SU-DHL-6 (cell line): ENCODE measurements around the gene ITLN1.
"Not testable (repeated sequence)": the region's sequence is repeated elsewhere in the genome, so short reads cannot be mapped to it uniquely, and the experiment has no call there.

Experiments
- H2AFZ ChIP-seq: fragments of 200-600 bp; sonication (generic); 2 replicates; pipeline ENCODE4 v1.6.1; 2014; ENCODE audit warnings: low read depth, mild to moderate bottlenecking, moderate library complexity, mixed read lengths, antibody characterized with exemption, low read length; ENCODE audit not compliant: severe bottlenecking
- H3F3A ChIP-seq: fragments of 200-600 bp; shearing (Covaris generic); 2 replicates; pipeline ENCODE4 v1.6.0; 2016; ENCODE audit warnings: antibody characterized with exemption, mild to moderate bottlenecking; ENCODE audit not compliant: insufficient read depth
- H3K27ac ChIP-seq: fragments of 200-600 bp; sonication (generic); 2 replicates; pipeline ENCODE4 v1.5.1; 2016; ENCODE audit warnings: low read depth, mild to moderate bottlenecking, low read length, moderate library complexity, mixed read lengths
- H3K27me3 ChIP-seq: fragments of 200-600 bp; sonication (generic), shearing (Covaris generic); 2 replicates; pipeline ENCODE4 v1.6.0; 2014; ENCODE audit warnings: mild to moderate bottlenecking, low read length
- H3K36me3 ChIP-seq: fragments of 200-600 bp; sonication (generic); 2 replicates; pipeline ENCODE4 v1.6.1; 2014; ENCODE audit warnings: mild to moderate bottlenecking, low read length, mixed read lengths
- H3K4me2 ChIP-seq: fragments of 300-600, 200-600 bp; shearing (Covaris generic), sonication (generic); 2 replicates; pipeline ENCODE4 v1.6.0; 2014; ENCODE audit warnings: low read length, low read depth, mild to moderate bottlenecking; ENCODE audit not compliant: poor library complexity, severe bottlenecking
- H3K4me3 ChIP-seq: fragments of 200-600 bp; sonication (generic); 2 replicates; pipeline ENCODE4 v1.5.1; 2014; ENCODE audit warnings: antibody characterized with exemption, low read length, mild to moderate bottlenecking, mixed read lengths; ENCODE audit not compliant: insufficient read depth, poor library complexity, severe bottlenecking
- H3K79me2 ChIP-seq: fragments of 200-600 bp; sonication (generic); 2 replicates; pipeline ENCODE4 v1.6.1; 2014; ENCODE audit warnings: mild to moderate bottlenecking, low read length, moderate library complexity; ENCODE audit not compliant: insufficient read depth
- H3K9ac ChIP-seq: fragments of 200-600 bp; sonication (generic); 2 replicates; pipeline ENCODE4 v1.7.0; 2014; ENCODE audit warnings: mild to moderate bottlenecking, low read length
- H3K9me2 ChIP-seq: fragments of 200-600 bp; sonication (generic); replicated peaks from 2 replicates; pipeline ENCODE4 v1.6.1; 2014; ENCODE audit warnings: low read length; ENCODE audit not compliant: insufficient read depth
- H3K9me3 ChIP-seq: fragments of 200-600 bp; sonication (generic); 2 replicates; pipeline ENCODE4 v1.6.1; 2014; ENCODE audit warnings: low read length, mixed read lengths; ENCODE audit not compliant: insufficient read depth
- H4K20me1 ChIP-seq: fragments of 200-600 bp; sonication (generic); 2 replicates; pipeline ENCODE4 v1.6.1; 2014; ENCODE audit warnings: low read depth, mild to moderate bottlenecking, antibody characterized with exemption, low read length, moderate library complexity, mixed read lengths
- EZH2phosphoT487 ChIP-seq: fragments of 200-600 bp; sonication (generic), shearing (Covaris generic); conservative IDR thresholded peaks from 2 replicates; pipeline ENCODE4 v1.6.1; 2018; ENCODE audit warnings: mild to moderate bottlenecking, antibody characterized with exemption, low read length, moderate library complexity, mixed read lengths
- TF ChIP-seq, protein P1 (sequence below): fragments of 200-600 bp; sonication (generic); IDR thresholded peaks from one replicate; pipeline ENCODE4 v1.5.1; 2017; ENCODE audit warnings: antibody characterized with exemption, mild to moderate bottlenecking, low read length, moderate library complexity; ENCODE audit not compliant: insufficient read depth, poor library complexity, severe bottlenecking

ITLN1 gene

GRCh38 chr1:160904783-160905616, 20.0 kb upstream of the ITLN1 start:
- H3K4me3 ChIP-seq: no peak overlapping the region
- H2AFZ ChIP-seq: no peak overlapping the region
- no peak overlapping the region for H3K27ac ChIP-seq
- no peak overlapping the region for H3K9ac ChIP-seq
- no peaks in the 10 kb centered on the region for H3K9me3 ChIP-seq
- H4K20me1 ChIP-seq: no peaks in the 10 kb centered on the region
- H3K36me3 ChIP-seq: no peaks in the 10 kb centered on the region
- no peak overlapping the region for H3K4me2 ChIP-seq
- TF ChIP-seq, protein P1, sequence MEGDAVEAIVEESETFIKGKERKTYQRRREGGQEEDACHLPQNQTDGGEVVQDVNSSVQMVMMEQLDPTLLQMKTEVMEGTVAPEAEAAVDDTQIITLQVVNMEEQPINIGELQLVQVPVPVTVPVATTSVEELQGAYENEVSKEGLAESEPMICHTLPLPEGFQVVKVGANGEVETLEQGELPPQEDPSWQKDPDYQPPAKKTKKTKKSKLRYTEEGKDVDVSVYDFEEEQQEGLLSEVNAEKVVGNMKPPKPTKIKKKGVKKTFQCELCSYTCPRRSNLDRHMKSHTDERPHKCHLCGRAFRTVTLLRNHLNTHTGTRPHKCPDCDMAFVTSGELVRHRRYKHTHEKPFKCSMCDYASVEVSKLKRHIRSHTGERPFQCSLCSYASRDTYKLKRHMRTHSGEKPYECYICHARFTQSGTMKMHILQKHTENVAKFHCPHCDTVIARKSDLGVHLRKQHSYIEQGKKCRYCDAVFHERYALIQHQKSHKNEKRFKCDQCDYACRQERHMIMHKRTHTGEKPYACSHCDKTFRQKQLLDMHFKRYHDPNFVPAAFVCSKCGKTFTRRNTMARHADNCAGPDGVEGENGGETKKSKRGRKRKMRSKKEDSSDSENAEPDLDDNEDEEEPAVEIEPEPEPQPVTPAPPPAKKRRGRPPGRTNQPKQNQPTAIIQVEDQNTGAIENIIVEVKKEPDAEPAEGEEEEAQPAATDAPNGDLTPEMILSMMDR: no peak
- TF ChIP-seq EZH2phosphoT487: no peak
- no peaks in the 10 kb centered on the region for H3K27me3 ChIP-seq
- H3K9me2 ChIP-seq: no peaks in the 10 kb centered on the region
- H3F3A ChIP-seq: no peaks in the 10 kb centered on the region
- no peaks in the 10 kb centered on the region for H3K79me2 ChIP-seq

GRCh38 chr1:160902251-160902650, 17.3 kb upstream of the ITLN1 start:
- not testable (repeated sequence) for H4K20me1 ChIP-seq, H3K79me2 ChIP-seq, H3F3A ChIP-seq, H3K36me3 ChIP-seq, H3K27me3 ChIP-seq, H3K4me3 ChIP-seq, H2AFZ ChIP-seq, H3K4me2 ChIP-seq, H3K9me2 ChIP-seq, H3K9me3 ChIP-seq, H3K27ac ChIP-seq, H3K9ac ChIP-seq

- Histone ChIP-seq H2AFZ (no peak overlapping the region), H4K20me1 (no peaks in the 10 kb centered on the region), H3K9me3 (no peaks in the 10 kb centered on the region), H3K79me2 (no peaks in the 10 kb centered on the region), H3K27ac (no peak overlapping the region), H3K9me2 (no peaks in the 10 kb centered on the region), H3K9ac (no peak overlapping the region), H3K4me2 (no peak overlapping the region), H3F3A (no peaks in the 10 kb centered on the region), H3K36me3 (no peaks in the 10 kb centered on the region), H3K4me3 (no peak overlapping the region), H3K27me3 (no peaks in the 10 kb centered on the region)
- no peak for TF ChIP-seq EZH2phosphoT487
- TF ChIP-seq, protein P1: no peak
These were observed 16.8 kb upstream of the ITLN1 start for GRCh38 chr1:160901768-160902167.

DNA sequence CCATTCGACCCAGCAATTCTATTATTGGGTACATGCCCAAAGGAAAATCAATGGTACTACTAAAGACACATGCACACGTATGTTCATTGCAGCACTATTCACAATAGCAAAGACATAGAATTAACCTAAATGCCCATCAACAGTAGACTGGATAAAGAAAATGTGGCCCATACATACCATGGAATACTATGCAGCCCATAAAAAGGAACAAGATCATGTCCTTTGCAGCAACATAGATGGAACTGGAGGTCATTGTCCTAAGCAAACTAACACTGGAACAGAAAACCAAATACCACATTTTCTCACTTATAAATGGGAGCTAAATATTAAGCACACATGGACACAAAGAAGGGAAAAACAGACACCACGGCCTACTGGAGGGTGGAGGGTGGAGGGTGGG, 15.7 kb upstream of the ITLN1 start:
- not testable (repeated sequence) for H3K27ac ChIP-seq, H3K9me3 ChIP-seq, H3K4me3 ChIP-seq, H3K79me2 ChIP-seq, H3K9me2 ChIP-seq, H4K20me1 ChIP-seq, H3K9ac ChIP-seq, H3K27me3 ChIP-seq, H2AFZ ChIP-seq, H3F3A ChIP-seq, H3K36me3 ChIP-seq, H3K4me2 ChIP-seq

GRCh38 chr1:160894368-160895135, 9.6 kb upstream of the ITLN1 start:
- not testable (repeated sequence) for H3K9me3 ChIP-seq

More at GRCh38 chr1:160894368-160895135, 9.6 kb upstream of the ITLN1 start:
- H3K4me2 ChIP-seq, H3K9ac ChIP-seq, H3K27ac ChIP-seq, H3F3A ChIP-seq, H2AFZ ChIP-seq, H3K36me3 ChIP-seq, H4K20me1 ChIP-seq, H3K27me3 ChIP-seq, H3K9me2 ChIP-seq, H3K4me3 ChIP-seq, H3K79me2 ChIP-seq: not testable (repeated sequence)
